GM19025 (cell line): ENCODE results near the gene FOXI1.
"Not testable (repeated sequence)": the region's sequence is repeated elsewhere in the genome, so short reads cannot be mapped to it uniquely, and the experiment has no call there.

Source experiments
- ATAC-seq: cut with Tn5 transposase; IDR thresholded peaks from one replicate; pipeline ENCODE4 v1.9.1; 2021; ENCODE audit warnings: mild to moderate bottlenecking, low read depth, moderate library complexity; ENCODE audit not compliant: unreplicated experiment

The FOXI1 gene

GRCh38 chr5:170120576-170120975 is 14.9 kb downstream of the FOXI1 start:
- ATAC-seq, result no peak

GRCh38 chr5:170121321-170121720 is 15.6 kb downstream of the FOXI1 start:
- ATAC-seq, result no peak

- no peak for ATAC-seq
These were observed 20.4 kb downstream of the FOXI1 start for GRCh38 chr5:170126061-170126460.

GRCh38 chr5:170126626-170127025 is 20.9 kb downstream of the FOXI1 start:
- ATAC-seq, result no peak

- ATAC-seq, result no peak
These were observed 25.5 kb downstream of the FOXI1 start for GRCh38 chr5:170131235-170131634.

- ATAC-seq, result no peak
These were observed 26.7 kb downstream of the FOXI1 start for GRCh38 chr5:170132269-170132975.

- ATAC-seq, result no peak
These were observed 27.3 kb downstream of the FOXI1 start for GRCh38 chr5:170132976-170133448.

- ATAC-seq, result no peak
These were observed 30.2 kb downstream of the FOXI1 start for GRCh38 chr5:170135796-170136490.

GRCh38 chr5:170136506-170136905 is 30.8 kb downstream of the FOXI1 start:
- no peak for ATAC-seq

GRCh38 chr5:170137694-170138214 is 32.1 kb downstream of the FOXI1 start:
- ATAC-seq, result no peak

GRCh38 chr5:170138273-170138672 is 32.6 kb downstream of the FOXI1 start:
- ATAC-seq, result no peak

GRCh38 chr5:170139786-170140335 is 34.2 kb downstream of the FOXI1 start:
- ATAC-seq, result no peak

GRCh38 chr5:170141196-170141595 is 35.5 kb downstream of the FOXI1 start:
- not testable (repeated sequence) for ATAC-seq

GRCh38 chr5:170141636-170142035 is 35.9 kb downstream of the FOXI1 start:
- ATAC-seq, result no peak

- no peak for ATAC-seq
These were observed 36.5 kb downstream of the FOXI1 start for GRCh38 chr5:170142196-170142595.

- no peak for ATAC-seq
These were observed 37.4 kb downstream of the FOXI1 start for GRCh38 chr5:170143091-170143490.

GRCh38 chr5:170143710-170144109 is 38.0 kb downstream of the FOXI1 start:
- ATAC-seq, result no peak

GRCh38 chr5:170144286-170145023 is 38.8 kb downstream of the FOXI1 start:
- no peak for ATAC-seq

GRCh38 chr5:170145462-170145861 is 39.8 kb downstream of the FOXI1 start:
- ATAC-seq, result no peak

- no peak for ATAC-seq
These were observed 41.5 kb downstream of the FOXI1 start for GRCh38 chr5:170147051-170147752.
